Kidney epithelial cell (primary cell): ENCODE measurements around the gene TNFRSF17. TPM values are rescaled to one million over a fixed set of nuclear protein-coding genes. Genes with fewer than 3 reads are reported as not detected.

Experiments used
- DNase-seq: peaks from one replicate; pipeline ENCODE4 v3.0.0-alpha.2; 2010; ENCODE audit warnings: low read depth
- H3K27me3 ChIP-seq: 2 replicates; pipeline ENCODE4 v1.6.0; 2011; ENCODE audit warnings: low read length; ENCODE audit not compliant: control insufficient read depth, insufficient read depth
- H3K36me3 ChIP-seq: 2 replicates; pipeline ENCODE4 v1.5.1; 2011; ENCODE audit warnings: low read length; ENCODE audit not compliant: control insufficient read depth, insufficient read depth
- H3K4me3 ChIP-seq: 2 replicates; pipeline ENCODE4 v1.5.1; 2011; ENCODE audit warnings: low read depth, mild to moderate bottlenecking, control low read depth, low read length
- CTCF ChIP-seq: IDR thresholded peaks from 2 replicates; pipeline ENCODE4 v1.5.1; 2011; ENCODE audit warnings: mild to moderate bottlenecking, moderate library complexity, low read length, control low read depth, inconsistent platforms; ENCODE audit not compliant: insufficient read depth, poor library complexity, severe bottlenecking
- total RNA-seq: library from RNA; depleted of rRNA; stranded (reverse); fragments of >200 nt; gene quantifications from 2 replicates; pipeline ENCODE4 v1.2.3, GENCODE V29; 2015

Gene TNFRSF17
- total RNA-seq, 1 donor from 2014 or later = not detected

- Histone ChIP-seq H3K4me3 (no peak overlapping the region), H3K36me3 (no peaks in the 10 kb centered on the region), H3K27me3 (no peaks in the 10 kb centered on the region)
- no peak for DNase-seq
- no peak for TF ChIP-seq CTCF
Observed at GRCh38 chr16:11978080-11978479, 13.1 kb downstream of the TNFRSF17 start.

- Histone ChIP-seq H3K27me3 (no peaks in the 10 kb centered on the region), H3K36me3 (no peaks in the 10 kb centered on the region), H3K4me3 (no peak overlapping the region)
- TF ChIP-seq CTCF = no peak
- no peak for DNase-seq
Observed at GRCh38 chr16:11979013-11979672, 14.1 kb downstream of the TNFRSF17 start.

GRCh38 chr16:11980136-11980844 lies 15.3 kb downstream of the TNFRSF17 start:
- no peaks in the 10 kb centered on the region for H3K27me3 ChIP-seq
- no peak overlapping the region for H3K4me3 ChIP-seq
- H3K36me3 ChIP-seq = no peaks in the 10 kb centered on the region
- TF ChIP-seq CTCF = no peak
- no peak for DNase-seq

GRCh38 chr16:11985250-11985649 lies 20.2 kb downstream of the TNFRSF17 start:
- TF ChIP-seq CTCF = no peak
- no peaks in the 10 kb centered on the region for H3K36me3 ChIP-seq

GRCh38 chr16:11986521-11987057 lies 21.6 kb downstream of the TNFRSF17 start:
- Histone ChIP-seq H3K4me3 (no peak overlapping the region), H3K27me3 (no peaks in the 10 kb centered on the region), H3K36me3 (no peaks in the 10 kb centered on the region)
- DNase-seq = no peak
- no peak for TF ChIP-seq CTCF

More at GRCh38 chr16:11985250-11985649, 20.2 kb downstream of the TNFRSF17 start:
- no peak for DNase-seq
- Histone ChIP-seq H3K4me3 (no peak overlapping the region), H3K27me3 (no peaks in the 10 kb centered on the region)
